Muscle of leg (tissue), 11 donors: ENCODE results near the gene PIGH. TPM values are rescaled to one million over a fixed set of nuclear protein-coding genes. Genes with fewer than 3 reads are reported as not detected.

Experiments used
- DNase-seq: peaks from one replicate; pipeline ENCODE4 v3.0.0; 2013
- H3K27ac ChIP-seq: one replicate; pipeline ENCODE4 v1.5.1; 2013; ENCODE audit warnings: mild to moderate bottlenecking, low read length, control low read depth
- H3K27me3 ChIP-seq: one replicate; pipeline ENCODE4 v1.6.1; 2013; ENCODE audit warnings: low read length; ENCODE audit not compliant: control insufficient read depth, insufficient read depth
- H3K36me3 ChIP-seq: one replicate; pipeline ENCODE4 v1.6.1; 2013; ENCODE audit warnings: low read length; ENCODE audit not compliant: control insufficient read depth, insufficient read depth
- H3K4me1 ChIP-seq: one replicate; pipeline ENCODE4 v1.6.1; 2013; ENCODE audit warnings: low read length; ENCODE audit not compliant: control insufficient read depth, insufficient read depth
- H3K4me3 ChIP-seq: one replicate; pipeline ENCODE4 v1.5.1; 2013; ENCODE audit warnings: low read length, control low read depth
- H3K9me3 ChIP-seq: replicated peaks from 2 replicates; pipeline ENCODE4 v1.6.1; 2013; ENCODE audit warnings: low read depth, low read length; ENCODE audit not compliant: control insufficient read depth
- WGBS: methylation state at CpG from one replicate; pipeline ENCODE4 v1.1.5; 2013; ENCODE audit warnings: missing lambda C conversion rate; ENCODE audit not compliant: insufficient coverage; 5-methylcytosine and 5-hydroxymethylcytosine counted together
- polyA plus RNA-seq, 8 donors: library from polyadenylated mRNA; unstranded; fragments of 120-200 nt; gene quantifications; one replicate each; pipeline versions ENCODE4 v1.2.1 to v1.2.3, GENCODE V29; 2013; ENCODE audit warnings: inconsistent platforms in 1 of 8, low replicate concordance in 1 of 8; ENCODE audit not compliant: insufficient read length in 8 of 8, insufficient read depth in 1 of 8
- total RNA-seq: library from RNA; stranded (reverse); fragments of 120-200 nt; gene quantifications from one replicate; pipeline ENCODE4 v1.2.4, GENCODE V29; 2013

PIGH gene
- total and polyA plus RNA-seq, 9 donors = 9.8 to 14.8 (median 12.9) TPM

GRCh38 chr14:67586369-67586768, 13.7 kb downstream of the PIGH start:
- Histone ChIP-seq H3K36me3 (peaks cover 4% of the 10 kb centered on the region), H3K27me3 (no peaks in the 10 kb centered on the region), H3K9me3 (no peaks in the 10 kb centered on the region), H3K27ac (no peak overlapping the region), H3K4me3 (no peak overlapping the region), H3K4me1 (no peaks in the 10 kb centered on the region)
- DNase-seq = no peak
- 88% methylated on average over 2 of the region's 4 CpGs for WGBS

- peaks cover 4% of the 10 kb centered on the region for H3K36me3 ChIP-seq
- no peak overlapping the region for H3K4me3 ChIP-seq
- WGBS = no CpG with 5 or more reads among the region's 3 CpGs
Observed at GRCh38 chr14:67584978-67585377, 15.1 kb downstream of the PIGH start.

GRCh38 chr14:67583711-67584644, 16.1 kb downstream of the PIGH start:
- no peaks in the 10 kb centered on the region for H3K9me3 ChIP-seq
- H3K27ac ChIP-seq = no peak overlapping the region
- peaks cover 4% of the 10 kb centered on the region for H3K36me3 ChIP-seq
- peak; percentile 53 for DNase-seq
- H3K27me3 ChIP-seq = no peaks in the 10 kb centered on the region
- 84% methylated on average over 4 of the region's 6 CpGs for WGBS
- H3K4me1 ChIP-seq = no peaks in the 10 kb centered on the region
- H3K4me3 ChIP-seq = no peak overlapping the region

More at GRCh38 chr14:67584978-67585377, 15.1 kb downstream of the PIGH start:
- Histone ChIP-seq H3K27me3 (no peaks in the 10 kb centered on the region), H3K27ac (no peak overlapping the region), H3K4me1 (no peaks in the 10 kb centered on the region), H3K9me3 (no peaks in the 10 kb centered on the region)
- DNase-seq = no peak

GRCh38 chr14:67582061-67582460, 18.0 kb downstream of the PIGH start:
- DNase-seq = no peak
- Histone ChIP-seq H3K27me3 (no peaks in the 10 kb centered on the region), H3K27ac (no peak overlapping the region), H3K9me3 (no peaks in the 10 kb centered on the region), H3K4me1 (no peaks in the 10 kb centered on the region), H3K36me3 (no peaks in the 10 kb centered on the region), H3K4me3 (no peak overlapping the region)
- WGBS = 17% methylated on average over 1 of the region's 7 CpGs

GRCh38 chr14:67581643-67582042, 18.4 kb downstream of the PIGH start:
- no peaks in the 10 kb centered on the region for H3K9me3 ChIP-seq
- no peak for DNase-seq
- no peaks in the 10 kb centered on the region for H3K4me1 ChIP-seq
- H3K27me3 ChIP-seq = no peaks in the 10 kb centered on the region
- no peak overlapping the region for H3K27ac ChIP-seq
- no peaks in the 10 kb centered on the region for H3K36me3 ChIP-seq
- no CpG with 5 or more reads among the region's 1 CpG for WGBS
- no peak overlapping the region for H3K4me3 ChIP-seq

GRCh38 chr14:67580336-67581171, 19.5 kb downstream of the PIGH start:
- whole genome bisulfite sequencing = 80% methylated on average over 9 of the region's 11 CpGs
- Histone ChIP-seq H3K4me3 (no peak overlapping the region), H3K36me3 (no peaks in the 10 kb centered on the region), H3K9me3 (no peaks in the 10 kb centered on the region), H3K4me1 (no peaks in the 10 kb centered on the region), H3K27ac (no peak overlapping the region), H3K27me3 (no peaks in the 10 kb centered on the region)
- no peak for DNase-seq

- Histone ChIP-seq H3K36me3 (no peaks in the 10 kb centered on the region), H3K27ac (no peak overlapping the region), H3K9me3 (no peaks in the 10 kb centered on the region), H3K4me3 (no peak overlapping the region), H3K4me1 (no peaks in the 10 kb centered on the region), H3K27me3 (no peaks in the 10 kb centered on the region)
- WGBS = 95% methylated on average over 6 of the region's 7 CpGs
- no peak for DNase-seq
Observed at GRCh38 chr14:67579636-67580035, 20.4 kb downstream of the PIGH start.

- no peak overlapping the region for H3K4me3 ChIP-seq
- no peaks in the 10 kb centered on the region for H3K4me1 ChIP-seq
- H3K9me3 ChIP-seq = no peaks in the 10 kb centered on the region
- H3K27me3 ChIP-seq = no peaks in the 10 kb centered on the region
- no peaks in the 10 kb centered on the region for H3K36me3 ChIP-seq
- no peak for DNase-seq
- H3K27ac ChIP-seq = no peak overlapping the region
- 86% methylated on average over 13 of the region's 15 CpGs for WGBS
Observed at GRCh38 chr14:67579040-67579439, 21.0 kb downstream of the PIGH start.

GRCh38 chr14:67577909-67578749, 21.9 kb downstream of the PIGH start:
- no peak for DNase-seq
- Histone ChIP-seq H3K36me3 (no peaks in the 10 kb centered on the region), H3K4me1 (no peaks in the 10 kb centered on the region), H3K9me3 (no peaks in the 10 kb centered on the region), H3K27ac (no peak overlapping the region), H3K4me3 (no peak overlapping the region), H3K27me3 (no peaks in the 10 kb centered on the region)
- 78% methylated on average over 15 of the region's 16 CpGs for WGBS
